COLO829 (cell line): ENCODE data around the gene AK3.
A peak's percentile ranks its signal among the peaks of the same experiment; 100 is the strongest.

Source experiments
- DNase-seq: peaks from one replicate; pipeline ENCODE4 v3.0.0; 2012; ENCODE audit warnings: low spot score

The AK3 gene

GRCh38 chr9:4706021-4706420 lies 35.0 kb downstream of the AK3 start:
- DNase-seq = no peak

- no peak for DNase-seq
Observed at GRCh38 chr9:4704129-4704528, 36.9 kb downstream of the AK3 start.

- no peak for DNase-seq
Observed at GRCh38 chr9:4701526-4701925, 39.5 kb downstream of the AK3 start.

- no peak for DNase-seq
Observed at GRCh38 chr9:4700932-4701331, 40.1 kb downstream of the AK3 start.

- no peak for DNase-seq
Observed at GRCh38 chr9:4700091-4700490, 40.9 kb downstream of the AK3 start.

- DNase-seq = no peak
Observed at GRCh38 chr9:4691795-4692194, 49.2 kb downstream of the AK3 start.

- DNase-seq = no peak
Observed at GRCh38 chr9:4690144-4690543, 50.9 kb downstream of the AK3 start.

GRCh38 chr9:4689687-4690104 lies 51.3 kb downstream of the AK3 start:
- no peak for DNase-seq

GRCh38 chr9:4689021-4689420 lies 52.0 kb downstream of the AK3 start:
- DNase-seq = no peak

GRCh38 chr9:4686584-4686983 lies 54.4 kb downstream of the AK3 start:
- no peak for DNase-seq

GRCh38 chr9:4686112-4686511 lies 54.9 kb downstream of the AK3 start:
- no peak for DNase-seq

GRCh38 chr9:4684820-4685219 lies 56.2 kb downstream of the AK3 start:
- DNase-seq = no peak

- no peak for DNase-seq
Observed at GRCh38 chr9:4680750-4681149, 60.3 kb downstream of the AK3 start.

GRCh38 chr9:4680173-4680525 lies 60.9 kb downstream of the AK3 start:
- DNase-seq = no peak

- peak; percentile 87 for DNase-seq
Observed at GRCh38 chr9:4679268-4680172, 61.5 kb downstream of the AK3 start, which contains the start of gene CDC37L1. Gene CDC37L1 (plus strand): TSS chr9:4679569. CDS start chr9:4679768, 199 bp downstream.

GRCh38 chr9:4678679-4679267 lies 62.2 kb downstream of the AK3 start:
- DNase-seq = no peak

GRCh38 chr9:4677392-4677791 lies 63.6 kb downstream of the AK3 start:
- DNase-seq = no peak

GRCh38 chr9:4674783-4675182 lies 66.2 kb downstream of the AK3 start:
- no peak for DNase-seq

GRCh38 chr9:4671737-4672136 lies 69.3 kb downstream of the AK3 start:
- no peak for DNase-seq

- no peak for DNase-seq
Observed at GRCh38 chr9:4670591-4670990, 70.4 kb downstream of the AK3 start.

GRCh38 chr9:4669890-4670289 lies 71.1 kb downstream of the AK3 start:
- no peak for DNase-seq

GRCh38 chr9:4668604-4669003 lies 72.4 kb downstream of the AK3 start:
- no peak for DNase-seq

- DNase-seq = no peak
Observed at GRCh38 chr9:4667681-4668080, 73.3 kb downstream of the AK3 start.
